CD4-positive, alpha-beta T cell (primary cell): ENCODE data around the gene HS6ST2. TPM values are rescaled to one million over a fixed set of nuclear protein-coding genes. Genes with fewer than 3 reads are reported as not detected.
"Not testable (repeated sequence)": the region's sequence is repeated elsewhere in the genome, so short reads cannot be mapped to it uniquely, and the experiment has no call there.

Source experiments
- ATAC-seq: fragments of 200-7000 bp; cut with Tn5 transposase; one replicate; pipeline ENCODE4 v1.10.0; 2022; ENCODE audit warnings: mild to moderate bottlenecking; ENCODE audit not compliant: poor library complexity
- CTCF ChIA-PET: fragments of 350-600 bp; sonication (Branson Sonifier 250); formaldehyde crosslinking; loops from one replicate; lab custom pipeline; 2021; ENCODE audit warnings: antibody characterized with exemption, inconsistent platforms; lab: Charles Lee
- POLR2A ChIA-PET: fragments of 350-600 bp; sonication (Branson Sonifier 250); formaldehyde crosslinking; loops from one replicate; lab custom pipeline; 2021; ENCODE audit warnings: antibody characterized with exemption, inconsistent platforms; lab: Charles Lee
- DNase-seq, 14 experiments: peaks; one replicate each; pipeline ENCODE4 v3.0.0-alpha.2; 2013 to 2020; ENCODE audit warnings: mixed read lengths in 2 of 14
- H3K27ac ChIP-seq, 2 donors: one replicate each; pipeline versions ENCODE4 v1.5.1 to v1.7.0; 2013; ENCODE audit warnings: low read length in 2 of 2, low read depth in 1 of 2, mild to moderate bottlenecking in 1 of 2
- H3K27me3 ChIP-seq, 2 experiments: 1 replicate in 1 of 2; 2 replicates in 1 of 2; pipeline versions ENCODE4 v1.6.1 to v1.7.0; 2013; ENCODE audit warnings: low read length in 2 of 2, control low read depth in 1 of 2, mild to moderate bottlenecking in 1 of 2, moderate library complexity in 1 of 2; ENCODE audit not compliant: insufficient read depth in 2 of 2, control insufficient read depth in 1 of 2
- H3K36me3 ChIP-seq: one replicate; pipeline ENCODE4 v1.6.1; 2013; ENCODE audit warnings: low read length, control low read depth; ENCODE audit not compliant: insufficient read depth
- H3K4me1 ChIP-seq: one replicate; pipeline ENCODE4 v1.6.1; 2013; ENCODE audit warnings: low read length, control low read depth; ENCODE audit not compliant: insufficient read depth
- H3K4me3 ChIP-seq: one replicate; pipeline ENCODE4 v1.5.1; 2013; ENCODE audit warnings: mild to moderate bottlenecking, low read length, moderate library complexity
- H3K9me3 ChIP-seq, 2 experiments: 1 replicate in 1 of 2; 2 replicates in 1 of 2; pipeline versions ENCODE4 v1.6.1 to v1.7.0; 2013; ENCODE audit warnings: low read length in 2 of 2, mild to moderate bottlenecking in 2 of 2, control low read depth in 1 of 2, moderate library complexity in 1 of 2; ENCODE audit not compliant: control insufficient read depth in 1 of 2, insufficient read depth in 1 of 2
- H3K27ac Mint-ChIP-seq: one replicate; pipeline ENCODE4 v1.8.0; 2020; ENCODE audit warnings: mixed read lengths
- H3K27me3 Mint-ChIP-seq: one replicate; pipeline ENCODE4 v1.8.0; 2021; ENCODE audit warnings: mixed read lengths
- H3K36me3 Mint-ChIP-seq: one replicate; pipeline ENCODE4 v1.8.0; 2021; ENCODE audit warnings: low read depth, mixed read lengths
- H3K4me1 Mint-ChIP-seq: one replicate; pipeline ENCODE4 v1.8.0; 2021; ENCODE audit warnings: low read depth, mixed read lengths
- H3K4me3 Mint-ChIP-seq: one replicate; pipeline ENCODE4 v1.8.0; 2020; ENCODE audit warnings: mild to moderate bottlenecking, mixed read lengths
- H3K9me3 Mint-ChIP-seq: one replicate; pipeline ENCODE4 v1.8.0; 2020; ENCODE audit warnings: mixed read lengths
- intact Hi-C, 2 experiments: fragments of 100-400 bp; cut with DNase I in 1 of 2; cut with micrococcal nuclease in 1 of 2; formaldehyde crosslinking; loops; one replicate each; pipeline versions ENCODE4 v1.15.1 to v1.9.0; 2023 to 2025; cut with DNase I, micrococcal nuclease
- total RNA-seq, 174 experiments: library from RNA in 2 of 174; stranded (reverse) in 2 of 174; gene quantifications; one replicate each; pipeline ENCODE4 v1.2.3 and lab custom pipeline; 2021 to 2026
- TF ChIP-seq, protein P1 (sequence below): fragments of 200-600 bp; IDR thresholded peaks from one replicate; pipeline ENCODE4 v1.8.0; 2022; ENCODE audit warnings: antibody characterized with exemption, mild to moderate bottlenecking

The HS6ST2 gene
- total RNA-seq, 2 experiments from 2014 or later, result not detected

DNA sequence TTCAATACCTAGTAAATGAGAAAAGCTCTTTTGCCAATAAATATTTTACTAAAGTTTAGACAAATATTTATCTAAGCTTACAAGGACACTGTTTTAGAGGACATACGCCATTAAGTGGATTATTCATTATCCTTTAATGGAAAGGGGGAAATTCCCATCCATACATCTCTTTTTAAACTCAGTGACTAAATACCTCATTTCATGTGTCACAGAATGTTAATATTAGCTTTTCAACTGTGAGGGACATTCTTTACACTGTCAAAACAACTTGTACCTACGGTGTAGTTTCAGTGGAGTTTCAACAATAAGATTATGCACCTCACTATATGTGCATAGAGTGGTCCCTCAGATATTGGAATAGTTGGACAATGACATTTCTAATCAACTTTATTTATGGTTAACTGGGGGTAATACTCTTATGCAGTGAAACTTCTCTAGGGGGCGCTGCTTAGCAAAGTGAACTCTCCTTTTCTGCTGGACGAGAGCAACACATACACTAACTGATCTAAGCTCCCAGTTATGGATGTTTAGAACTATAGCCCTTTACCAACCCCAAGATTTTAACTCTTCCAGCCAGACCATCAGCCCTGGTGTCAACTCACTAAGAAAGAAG lies 9.7 kb downstream of the HS6ST2 start:
- no peaks in the 10 kb centered on the region for H3K4me1 Mint-ChIP-seq
- no peak overlapping the region for H3K27ac Mint-ChIP-seq
- ATAC-seq (no peak), DNase-seq (no peak)
- H3K4me3 ChIP-seq, result no peak overlapping the region
- no peaks in the 10 kb centered on the region for H3K27me3 ChIP-seq
- H3K9me3 ChIP-seq, result no peaks in the 10 kb centered on the region
- POLR2A ChIA-PET, result no interaction called here
- intact Hi-C loops, result no loop called here
- CTCF ChIA-PET, result interaction anchor here (1.2 kb wide), 1 partner anchor 17 kb away, joined by 3 read pairs; no protein-coding TSS in a partner anchor
- peaks cover 4% of the 10 kb centered on the region for H3K27me3 Mint-ChIP-seq
- H3K4me1 ChIP-seq, result no peaks in the 10 kb centered on the region
- H3K4me3 Mint-ChIP-seq, result no peak overlapping the region
- H3K9me3 Mint-ChIP-seq, result no peaks in the 10 kb centered on the region
- no peaks in the 10 kb centered on the region for H3K36me3 ChIP-seq
- H3K27ac ChIP-seq, result no peak overlapping the region
- TF ChIP-seq, protein P1, sequence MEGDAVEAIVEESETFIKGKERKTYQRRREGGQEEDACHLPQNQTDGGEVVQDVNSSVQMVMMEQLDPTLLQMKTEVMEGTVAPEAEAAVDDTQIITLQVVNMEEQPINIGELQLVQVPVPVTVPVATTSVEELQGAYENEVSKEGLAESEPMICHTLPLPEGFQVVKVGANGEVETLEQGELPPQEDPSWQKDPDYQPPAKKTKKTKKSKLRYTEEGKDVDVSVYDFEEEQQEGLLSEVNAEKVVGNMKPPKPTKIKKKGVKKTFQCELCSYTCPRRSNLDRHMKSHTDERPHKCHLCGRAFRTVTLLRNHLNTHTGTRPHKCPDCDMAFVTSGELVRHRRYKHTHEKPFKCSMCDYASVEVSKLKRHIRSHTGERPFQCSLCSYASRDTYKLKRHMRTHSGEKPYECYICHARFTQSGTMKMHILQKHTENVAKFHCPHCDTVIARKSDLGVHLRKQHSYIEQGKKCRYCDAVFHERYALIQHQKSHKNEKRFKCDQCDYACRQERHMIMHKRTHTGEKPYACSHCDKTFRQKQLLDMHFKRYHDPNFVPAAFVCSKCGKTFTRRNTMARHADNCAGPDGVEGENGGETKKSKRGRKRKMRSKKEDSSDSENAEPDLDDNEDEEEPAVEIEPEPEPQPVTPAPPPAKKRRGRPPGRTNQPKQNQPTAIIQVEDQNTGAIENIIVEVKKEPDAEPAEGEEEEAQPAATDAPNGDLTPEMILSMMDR, result no peak
- no peaks in the 10 kb centered on the region for H3K36me3 Mint-ChIP-seq

DNA sequence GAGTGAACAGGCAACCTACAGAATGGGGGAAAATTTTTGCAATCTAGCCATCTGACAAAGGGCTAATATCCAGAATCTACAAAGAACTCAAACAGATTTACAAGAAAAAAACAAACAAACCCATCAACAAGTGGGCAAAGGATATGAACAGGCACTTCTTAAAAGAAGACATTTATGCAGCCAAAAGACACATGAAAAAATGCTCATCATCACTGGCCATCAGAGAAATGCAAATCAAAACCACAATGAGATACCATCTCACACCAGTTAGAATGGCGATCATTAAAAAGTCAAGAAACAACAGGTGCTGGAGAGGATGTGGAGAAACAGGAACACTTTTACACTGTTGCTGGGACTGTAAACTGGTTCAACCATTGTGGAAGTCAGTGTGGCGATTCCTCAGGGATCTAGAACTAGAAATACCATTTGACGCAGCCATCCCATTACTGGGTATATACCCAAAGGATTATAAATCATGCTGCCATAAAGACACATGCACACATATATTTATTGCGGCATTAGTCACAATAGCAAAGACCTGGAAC lies 13.3 kb downstream of the HS6ST2 start:
- intact Hi-C loops, POLR2A ChIA-PET: not testable (repeated sequence)

DNA sequence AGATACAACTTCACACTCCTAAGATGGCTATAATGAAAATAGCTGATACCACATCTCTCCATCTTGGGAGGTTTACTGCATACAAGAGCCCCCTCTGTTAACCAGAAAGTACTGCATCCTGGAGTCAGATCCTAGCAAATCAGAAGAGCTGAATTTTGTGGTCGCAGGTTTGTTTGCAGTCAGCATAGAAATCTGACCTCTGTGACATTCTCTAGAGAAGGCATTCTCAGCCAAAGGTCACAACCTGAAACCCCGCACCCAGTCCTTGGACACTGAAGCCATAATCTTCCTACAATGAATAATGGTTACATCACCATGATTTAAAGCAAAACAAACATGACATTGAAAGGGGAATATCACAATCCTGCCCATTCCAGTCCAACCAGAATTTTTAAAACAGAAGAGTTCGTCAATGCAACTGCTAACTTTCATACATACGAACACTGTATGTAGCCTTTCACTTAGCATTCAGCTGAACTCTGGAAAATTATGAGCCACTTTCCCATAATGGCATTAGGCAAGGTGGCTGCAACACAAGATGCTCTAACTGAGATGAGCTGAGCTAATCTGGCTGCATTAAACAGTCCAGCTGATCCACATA lies 17.6 kb downstream of the HS6ST2 start:
- no peak overlapping the region for H3K27ac ChIP-seq
- POLR2A ChIA-PET, result no interaction called here
- H3K36me3 Mint-ChIP-seq, result no peaks in the 10 kb centered on the region
- no peak overlapping the region for H3K27ac Mint-ChIP-seq
- ATAC-seq, result no peak
- H3K9me3 Mint-ChIP-seq, result no peaks in the 10 kb centered on the region
- no peaks in the 10 kb centered on the region for H3K36me3 ChIP-seq
- TF ChIP-seq, protein P1, result no peak
- H3K4me1 ChIP-seq, result no peaks in the 10 kb centered on the region
- H3K4me3 Mint-ChIP-seq, result no peak overlapping the region
- CTCF ChIA-PET, result no interaction called here
- DNase-seq, result no peak
- no peak overlapping the region for H3K4me3 ChIP-seq
- H3K4me1 Mint-ChIP-seq, result no peaks in the 10 kb centered on the region
- no peaks in the 10 kb centered on the region for H3K27me3 Mint-ChIP-seq
- H3K9me3 ChIP-seq, result no peaks in the 10 kb centered on the region
- intact Hi-C loops, result no loop called here
- no peaks in the 10 kb centered on the region for H3K27me3 ChIP-seq

More for the DNA sequence above, 13.3 kb downstream of the HS6ST2 start:
- H3K4me3 Mint-ChIP-seq, H3K4me1 ChIP-seq, H3K4me3 ChIP-seq, H3K9me3 Mint-ChIP-seq, H3K36me3 ChIP-seq, H3K9me3 ChIP-seq, ATAC-seq, H3K27ac ChIP-seq, H3K36me3 Mint-ChIP-seq, CTCF ChIA-PET, H3K27ac Mint-ChIP-seq, H3K27me3 ChIP-seq, H3K4me1 Mint-ChIP-seq, DNase-seq, H3K27me3 Mint-ChIP-seq: not testable (repeated sequence)
